Heart left ventricle (tissue), 13 donors: ENCODE data around the gene SLC25A21.

Experiments
- CTCF ChIP-seq, 12 donors: fragments of 200-600 bp; sonication (generic) in 4 of 12; IDR thresholded peaks; one replicate each; pipeline versions ENCODE4 v1.5.0 to v1.8.0; 2018 to 2022; ENCODE audit warnings: antibody characterized with exemption in 12 of 12, mild to moderate bottlenecking in 5 of 12
- POLR2A ChIP-seq, 2 donors: fragments of 450-650 bp; IDR thresholded peaks; one replicate each; pipeline ENCODE4 v1.6.1; 2017; ENCODE audit warnings: antibody characterized with exemption in 2 of 2, mild to moderate bottlenecking in 2 of 2, moderate library complexity in 2 of 2
- donor health status: ischemic (EF 13 %, LVEDD 7.1; RV severe dilation, severe dysfunction).
- donor health status: DM: no; HTN: yes; CAD: no.
- donor health status: DM: no; HTN: no; CAD: no.
- donor health status: ischemic (EF 25% LVEDD 6.9; RV normal size, moderate dysfunction).
- donor health status: ischemic (EF 25% LVEDD 5.7; RV mildly dilated, moderate dysfunction).
- donor health status: ischemic (EF 35%, LVEDD 5.7; RV mildly dilated, moderate dysfunction).
- donor health status: nonischemic (EF 11% LVEDD 7.7; RV severe dilation, severe dysfunction).
- donor health status: DM: yes; HTN: yes; CAD: no.
- donor health status: PGD.
- donor health status: ischemic (EF 29% LVEDD 5.4; RV normal size, mild dysfunction).
- donor health status: nonischemic (EF 23%, LVEDD 6.1; RV moderate dilation, normal function).

- TF ChIP-seq CTCF (IDR thresholded peaks at IDR 0.05) (no peak), POLR2A (IDR thresholded peaks at IDR 0.05) (no peak)
These were observed 450.5 kb downstream of the SLC25A21 start for GRCh38 chr14:36721877-36722276.
